DOHH2 (cell line): ENCODE measurements around the gene TBC1D22A.

Experiments
- H3F3A ChIP-seq: fragments of 200-600 bp; sonication (generic), shearing (Covaris generic); 2 replicates; pipeline ENCODE4 v1.6.0; 2016; ENCODE audit warnings: antibody characterized with exemption, mild to moderate bottlenecking; ENCODE audit not compliant: control insufficient read depth, insufficient read depth
- H3K27ac ChIP-seq: fragments of 200-600 bp; sonication (generic); 2 replicates; pipeline ENCODE4 v1.5.1; 2014; ENCODE audit warnings: low read depth, mild to moderate bottlenecking, low read length, moderate library complexity
- H3K27me3 ChIP-seq: fragments of 200-600 bp; sonication (generic); 2 replicates; pipeline ENCODE4 v1.6.1; 2014; ENCODE audit warnings: mild to moderate bottlenecking, low read length, mixed read lengths; ENCODE audit not compliant: control insufficient read depth
- H3K36me3 ChIP-seq: fragments of 200-600 bp; sonication (generic); 2 replicates; pipeline ENCODE4 v1.6.1; 2014; ENCODE audit warnings: mild to moderate bottlenecking, low read length, moderate library complexity, mixed read lengths; ENCODE audit not compliant: control insufficient read depth
- H3K4me1 ChIP-seq: fragments of 200-600 bp; sonication (generic); 2 replicates; pipeline ENCODE4 v1.6.1; 2014; ENCODE audit warnings: mild to moderate bottlenecking, low read length, mixed read lengths; ENCODE audit not compliant: control insufficient read depth
- H3K4me2 ChIP-seq: fragments of 200-600 bp; sonication (generic); 2 replicates; pipeline ENCODE4 v1.6.0; 2014; ENCODE audit warnings: mild to moderate bottlenecking, low read length, moderate library complexity
- H3K4me3 ChIP-seq: fragments of 200-600 bp; sonication (generic); 2 replicates; pipeline ENCODE4 v1.5.1; 2014; ENCODE audit warnings: mild to moderate bottlenecking, low read length, mixed read lengths
- H3K79me2 ChIP-seq: fragments of 200-600 bp; sonication (generic); 2 replicates; pipeline ENCODE4 v1.6.1; 2014; ENCODE audit warnings: mild to moderate bottlenecking, low read length, mixed read lengths; ENCODE audit not compliant: control insufficient read depth
- H3K9me2 ChIP-seq: fragments of 200-600 bp; sonication (generic); replicated peaks from 2 replicates; pipeline ENCODE4 v1.6.1; 2014; ENCODE audit warnings: mild to moderate bottlenecking, low read length, mixed read lengths; ENCODE audit not compliant: control insufficient read depth
- H3K9me3 ChIP-seq: fragments of 200-600 bp; sonication (generic); 2 replicates; pipeline ENCODE4 v1.6.1; 2014; ENCODE audit warnings: antibody characterized with exemption, low read length, mixed read lengths; ENCODE audit not compliant: control insufficient read depth, insufficient read depth
- H4K20me1 ChIP-seq: fragments of 200-600 bp; sonication (generic); 2 replicates; pipeline ENCODE4 v1.6.0; 2014; ENCODE audit warnings: low read depth, mild to moderate bottlenecking, antibody characterized with exemption, low read length, moderate library complexity; ENCODE audit not compliant: control insufficient read depth, insufficient read depth
- EZH2phosphoT487 ChIP-seq: fragments of 200-600 bp; sonication (generic); IDR thresholded peaks from 2 replicates; pipeline ENCODE4 v1.6.1; 2017; ENCODE audit warnings: borderline replicate concordance, mild to moderate bottlenecking, antibody characterized with exemption, low read length, moderate library complexity, mixed read lengths
- TF ChIP-seq, protein P1 (sequence below): fragments of 200-600 bp; sonication (generic); IDR thresholded peaks from one replicate; pipeline ENCODE4 v1.5.1; 2014; ENCODE audit warnings: antibody characterized with exemption, mild to moderate bottlenecking, low read depth, low read length; ENCODE audit not compliant: poor library complexity, severe bottlenecking

Gene TBC1D22A

DNA sequence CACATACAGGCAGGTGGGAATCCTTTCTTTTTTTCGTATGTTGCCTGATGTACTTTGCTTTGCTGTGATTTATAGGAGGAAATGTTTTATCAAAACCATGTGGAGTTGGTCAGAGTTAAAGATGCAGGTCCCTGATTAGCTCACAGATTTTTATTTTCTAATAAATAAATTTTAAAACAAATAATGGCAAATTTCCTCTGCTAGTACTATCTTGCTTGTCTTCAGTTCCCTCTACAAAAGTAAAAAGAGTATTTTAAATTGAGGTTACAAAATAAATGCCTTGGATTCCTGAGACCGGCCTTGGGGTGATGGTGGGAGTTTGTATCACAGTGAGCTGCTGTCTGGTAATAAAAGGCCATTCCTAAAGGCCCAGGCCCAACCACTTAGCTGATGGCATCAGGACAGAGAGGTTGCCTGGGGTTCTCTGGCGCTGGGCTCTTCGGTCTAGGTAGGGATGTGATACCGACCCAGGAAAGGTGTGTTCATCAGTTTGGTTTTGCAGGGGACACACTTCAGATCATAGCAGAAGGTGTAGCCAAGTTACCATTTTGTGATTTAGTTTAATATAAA is 129.0 kb downstream of the TBC1D22A start:
- H3K4me1 ChIP-seq = no peaks in the 10 kb centered on the region
- no peak overlapping the region for H3K27ac ChIP-seq
- peaks cover 82% of the 10 kb centered on the region for H3K36me3 ChIP-seq
- H3K9me3 ChIP-seq = no peaks in the 10 kb centered on the region
- TF ChIP-seq EZH2phosphoT487 = no peak
- TF ChIP-seq, protein P1, sequence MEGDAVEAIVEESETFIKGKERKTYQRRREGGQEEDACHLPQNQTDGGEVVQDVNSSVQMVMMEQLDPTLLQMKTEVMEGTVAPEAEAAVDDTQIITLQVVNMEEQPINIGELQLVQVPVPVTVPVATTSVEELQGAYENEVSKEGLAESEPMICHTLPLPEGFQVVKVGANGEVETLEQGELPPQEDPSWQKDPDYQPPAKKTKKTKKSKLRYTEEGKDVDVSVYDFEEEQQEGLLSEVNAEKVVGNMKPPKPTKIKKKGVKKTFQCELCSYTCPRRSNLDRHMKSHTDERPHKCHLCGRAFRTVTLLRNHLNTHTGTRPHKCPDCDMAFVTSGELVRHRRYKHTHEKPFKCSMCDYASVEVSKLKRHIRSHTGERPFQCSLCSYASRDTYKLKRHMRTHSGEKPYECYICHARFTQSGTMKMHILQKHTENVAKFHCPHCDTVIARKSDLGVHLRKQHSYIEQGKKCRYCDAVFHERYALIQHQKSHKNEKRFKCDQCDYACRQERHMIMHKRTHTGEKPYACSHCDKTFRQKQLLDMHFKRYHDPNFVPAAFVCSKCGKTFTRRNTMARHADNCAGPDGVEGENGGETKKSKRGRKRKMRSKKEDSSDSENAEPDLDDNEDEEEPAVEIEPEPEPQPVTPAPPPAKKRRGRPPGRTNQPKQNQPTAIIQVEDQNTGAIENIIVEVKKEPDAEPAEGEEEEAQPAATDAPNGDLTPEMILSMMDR = no peak
- no peaks in the 10 kb centered on the region for H3K9me2 ChIP-seq
- H3K4me2 ChIP-seq = no peak overlapping the region
- H3K79me2 ChIP-seq = peaks cover 33% of the 10 kb centered on the region
- H4K20me1 ChIP-seq = no peaks in the 10 kb centered on the region
- no peak overlapping the region for H3K4me3 ChIP-seq
- H3F3A ChIP-seq = no peaks in the 10 kb centered on the region; the same call in 1 of the 2 replicates
- no peaks in the 10 kb centered on the region for H3K27me3 ChIP-seq

DNA sequence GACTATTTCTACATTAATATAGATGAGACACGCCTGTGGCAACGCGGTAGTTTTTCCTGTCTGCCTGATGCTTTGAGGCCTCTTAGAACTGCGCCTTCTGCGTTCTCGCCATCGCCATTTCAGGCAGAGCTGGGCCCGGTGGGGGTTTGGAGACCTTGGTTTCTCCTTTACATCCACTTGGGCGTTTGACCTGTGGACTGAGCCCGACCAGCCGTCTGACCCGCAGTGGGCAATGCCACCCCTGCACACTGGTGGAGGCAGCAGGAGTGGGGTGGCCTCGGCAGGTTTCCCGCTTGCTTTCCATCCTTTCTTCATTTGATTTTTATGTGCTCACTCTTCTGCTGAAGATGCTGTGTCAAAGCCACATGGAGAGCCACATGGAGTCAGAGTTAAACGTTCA is 130.4 kb downstream of the TBC1D22A start:
- H3K79me2 ChIP-seq = peaks cover 34% of the 10 kb centered on the region
- no peaks in the 10 kb centered on the region; the same call in 1 of the 2 replicates for H3F3A ChIP-seq
- H3K36me3 ChIP-seq = peaks cover 89% of the 10 kb centered on the region
- no peaks in the 10 kb centered on the region for H3K9me3 ChIP-seq
- no peaks in the 10 kb centered on the region for H3K4me1 ChIP-seq
- H3K9me2 ChIP-seq = no peaks in the 10 kb centered on the region
- no peak overlapping the region for H3K4me2 ChIP-seq
- no peaks in the 10 kb centered on the region for H3K27me3 ChIP-seq
- H3K27ac ChIP-seq = no peak overlapping the region
- H4K20me1 ChIP-seq = no peaks in the 10 kb centered on the region
- no peak overlapping the region for H3K4me3 ChIP-seq
- no peak for TF ChIP-seq EZH2phosphoT487
- TF ChIP-seq, protein P1 = no peak

DNA sequence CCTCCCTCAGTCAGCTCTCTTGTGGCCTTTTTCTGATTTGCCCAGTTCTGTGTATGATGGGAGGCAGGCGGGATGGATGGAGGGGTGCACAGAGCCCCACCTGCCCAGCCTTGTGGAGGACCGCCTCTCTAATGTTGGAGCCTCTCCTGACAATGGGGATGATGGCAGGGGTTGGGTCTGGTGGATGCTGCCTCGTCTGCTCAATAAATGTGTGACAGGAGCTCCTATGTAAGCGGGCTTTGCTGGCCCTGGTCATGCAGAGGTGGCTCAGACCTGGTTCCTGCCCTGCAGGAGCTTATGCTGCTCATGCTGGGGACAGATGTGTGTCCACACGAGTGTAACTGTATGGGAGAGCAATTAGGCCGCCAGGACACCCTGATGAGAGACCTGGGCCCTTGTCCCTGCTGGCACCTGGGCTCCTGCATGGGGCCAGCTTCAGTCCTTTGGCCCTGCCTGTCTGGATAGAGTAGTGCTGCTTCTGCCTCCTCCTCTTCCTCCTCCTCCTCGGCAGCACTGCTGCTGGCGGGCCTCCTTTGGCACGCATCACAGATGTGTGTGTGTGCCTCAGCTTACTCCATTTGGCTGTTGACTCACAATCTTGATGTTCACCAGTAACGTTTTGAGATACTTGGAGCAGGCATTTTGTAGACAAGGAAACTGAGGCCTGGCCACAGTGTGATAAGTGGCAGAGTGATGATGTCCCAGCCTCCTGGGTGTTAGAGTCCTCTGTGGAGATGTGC is 131.0 kb downstream of the TBC1D22A start:
- H3K27ac ChIP-seq = no peak overlapping the region
- H3F3A ChIP-seq = no peaks in the 10 kb centered on the region; the same call in 1 of the 2 replicates
- H3K4me3 ChIP-seq = no peak overlapping the region
- no peak overlapping the region for H3K4me2 ChIP-seq
- H3K27me3 ChIP-seq = no peaks in the 10 kb centered on the region
- H3K79me2 ChIP-seq = peaks cover 37% of the 10 kb centered on the region
- no peaks in the 10 kb centered on the region for H3K4me1 ChIP-seq
- no peaks in the 10 kb centered on the region for H3K9me3 ChIP-seq
- H3K36me3 ChIP-seq = peaks cover 90% of the 10 kb centered on the region
- no peaks in the 10 kb centered on the region for H4K20me1 ChIP-seq
- no peaks in the 10 kb centered on the region for H3K9me2 ChIP-seq
- no peak for TF ChIP-seq EZH2phosphoT487

DNA sequence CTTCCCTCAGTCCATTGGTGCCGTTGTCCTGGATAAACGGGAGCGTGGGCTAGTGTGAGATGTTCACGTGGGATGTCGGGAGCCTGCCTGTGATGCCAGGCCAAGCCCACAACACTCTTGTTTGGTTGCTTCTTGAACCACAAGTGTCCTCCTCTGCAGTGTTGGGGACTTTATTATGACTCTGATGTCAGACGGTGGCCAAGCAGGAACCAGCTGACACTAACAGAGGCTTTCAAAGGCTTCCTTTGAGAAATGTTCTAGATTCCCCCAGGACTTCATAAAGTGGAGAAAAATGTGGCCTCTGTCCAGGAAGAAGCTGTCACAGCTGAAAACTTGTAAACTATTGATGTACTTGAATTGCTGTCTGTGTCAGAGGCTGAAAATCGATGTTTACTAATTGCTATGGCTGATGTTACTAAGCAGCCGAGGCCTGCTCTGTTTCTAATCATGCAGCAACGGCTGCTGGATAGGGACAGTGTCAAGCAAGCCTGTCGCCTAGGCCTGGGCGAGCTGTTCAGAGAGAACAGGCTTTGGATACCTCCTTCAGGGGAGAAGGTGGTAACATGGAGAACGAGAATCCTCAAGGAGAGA is 131.7 kb downstream of the TBC1D22A start:
- Histone ChIP-seq H3F3A (no peaks in the 10 kb centered on the region; the same call in 1 of the 2 replicates), H3K4me3 (no peak overlapping the region), H3K9me3 (no peaks in the 10 kb centered on the region), H3K27me3 (no peaks in the 10 kb centered on the region), H3K36me3 (peaks cover 89% of the 10 kb centered on the region), H3K79me2 (peaks cover 39% of the 10 kb centered on the region), H3K4me1 (no peaks in the 10 kb centered on the region), H3K4me2 (no peak overlapping the region), H4K20me1 (no peaks in the 10 kb centered on the region), H3K27ac (no peak overlapping the region), H3K9me2 (no peaks in the 10 kb centered on the region)
- TF ChIP-seq, protein P1 = no peak
- TF ChIP-seq EZH2phosphoT487 = no peak
